ENCODE data around the gene DLX1.
"Not testable (repeated sequence)": the region's sequence is repeated elsewhere in the genome, so short reads cannot be mapped to it uniquely, and the experiment has no call there.

DLX1 gene

DNA sequence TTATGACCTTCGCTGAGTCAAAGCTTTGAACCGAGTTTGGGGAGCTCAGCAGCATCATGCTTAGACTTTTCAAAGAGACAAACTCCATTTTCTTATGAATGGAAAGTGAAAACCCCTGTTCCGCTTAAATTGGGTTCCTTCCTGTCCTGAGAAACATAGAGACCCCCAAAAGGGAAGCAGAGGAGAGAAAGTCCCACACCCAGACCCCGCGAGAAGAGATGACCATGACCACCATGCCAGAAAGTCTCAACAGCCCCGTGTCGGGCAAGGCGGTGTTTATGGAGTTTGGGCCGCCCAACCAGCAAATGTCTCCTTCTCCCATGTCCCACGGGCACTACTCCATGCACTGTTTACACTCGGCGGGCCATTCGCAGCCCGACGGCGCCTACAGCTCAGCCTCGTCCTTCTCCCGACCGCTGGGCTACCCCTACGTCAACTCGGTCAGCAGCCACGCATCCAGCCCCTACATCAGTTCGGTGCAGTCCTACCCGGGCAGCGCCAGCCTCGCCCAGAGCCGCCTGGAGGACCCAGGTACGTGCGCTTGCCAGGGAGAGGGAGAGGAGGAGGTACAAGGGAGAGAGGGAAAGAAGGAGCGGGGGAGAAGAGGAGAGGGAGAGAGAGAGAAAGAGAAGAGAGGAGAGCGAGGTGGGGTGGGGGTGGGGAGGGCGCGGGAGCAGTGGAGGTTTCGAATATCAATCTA is at the start of gene DLX1:
TSS of gene DLX1 (plus strand) at position 48 of the 700 bp plus-strand sequence. CDS start at position 219, 171 bp downstream.
- no peak for DNase-seq (ENCODE audit: low read depth)

DNA sequence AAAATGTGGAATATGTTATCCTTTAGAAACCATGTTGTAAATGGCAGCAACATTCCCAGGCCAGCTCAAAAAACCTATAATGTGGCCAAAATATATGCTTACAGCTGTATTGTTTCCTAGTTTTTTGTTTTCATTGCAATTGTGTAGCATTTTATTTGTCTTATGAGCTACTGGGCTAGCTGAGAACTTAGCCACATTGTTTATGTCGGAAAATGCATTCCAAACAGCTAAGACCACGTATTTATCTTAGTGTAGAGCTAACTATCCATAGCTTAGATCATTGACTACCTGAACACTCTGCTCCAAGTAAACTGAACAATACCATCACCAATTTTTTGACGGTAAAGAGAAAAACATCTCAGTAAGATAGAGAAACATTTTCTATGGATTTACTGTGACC is 47.2 kb upstream of the DLX1 start:
- no peak for DNase-seq (ENCODE audit: low read depth)

DNA sequence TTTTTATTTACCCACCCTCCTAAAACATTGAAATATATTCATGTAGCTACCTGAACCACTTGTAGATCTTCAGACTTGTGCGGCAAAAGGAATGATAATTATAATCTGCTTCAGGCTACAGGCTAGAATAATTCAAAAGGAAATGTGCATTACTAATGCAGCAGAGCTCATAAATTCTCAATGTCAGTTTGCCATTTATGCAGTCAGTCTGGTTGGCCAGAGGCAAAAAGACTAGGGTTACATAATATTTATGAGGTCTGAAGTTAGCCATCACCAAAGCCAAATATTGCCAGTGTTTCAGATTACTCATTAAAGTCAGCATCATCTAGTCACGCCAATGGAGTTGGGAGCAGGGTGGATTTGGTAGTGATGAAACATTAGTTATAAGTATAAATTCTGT is 46.7 kb upstream of the DLX1 start:
- no peak for DNase-seq (ENCODE audit: low read depth)

DNA sequence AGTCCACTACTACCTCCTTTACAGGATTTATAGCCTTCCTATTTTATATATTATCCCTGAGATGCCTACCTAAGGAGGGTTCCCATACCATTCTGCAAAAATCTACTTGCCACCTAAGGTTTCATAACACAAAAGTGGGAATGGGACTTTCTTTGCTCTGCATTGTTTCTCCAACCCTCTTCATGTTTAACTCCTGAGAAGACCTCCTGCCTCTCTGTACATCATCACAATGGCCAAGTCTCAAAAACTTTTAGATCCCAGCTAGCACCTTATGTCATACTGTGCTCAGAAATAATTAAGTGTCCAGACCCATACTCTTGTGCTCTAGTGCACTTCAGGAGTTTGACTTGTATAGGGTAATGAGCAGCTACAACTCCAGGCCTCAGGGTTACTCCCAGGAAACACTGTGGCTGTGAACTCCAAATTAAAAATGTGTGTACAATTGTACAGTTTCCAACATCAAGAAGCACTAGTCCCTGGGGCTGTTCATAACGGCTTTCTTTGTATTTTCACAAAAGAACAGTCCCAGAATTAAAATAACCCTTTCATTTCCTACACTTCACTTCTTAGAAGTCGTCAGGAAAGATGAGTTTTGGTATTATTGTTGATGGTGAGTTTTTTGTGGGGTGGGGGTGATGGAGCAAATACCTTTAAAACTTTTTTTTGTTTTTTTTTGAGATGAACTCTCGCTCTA is 46.1 kb upstream of the DLX1 start:
- DNase-seq (ENCODE audit: low read depth) = no peak

DNA sequence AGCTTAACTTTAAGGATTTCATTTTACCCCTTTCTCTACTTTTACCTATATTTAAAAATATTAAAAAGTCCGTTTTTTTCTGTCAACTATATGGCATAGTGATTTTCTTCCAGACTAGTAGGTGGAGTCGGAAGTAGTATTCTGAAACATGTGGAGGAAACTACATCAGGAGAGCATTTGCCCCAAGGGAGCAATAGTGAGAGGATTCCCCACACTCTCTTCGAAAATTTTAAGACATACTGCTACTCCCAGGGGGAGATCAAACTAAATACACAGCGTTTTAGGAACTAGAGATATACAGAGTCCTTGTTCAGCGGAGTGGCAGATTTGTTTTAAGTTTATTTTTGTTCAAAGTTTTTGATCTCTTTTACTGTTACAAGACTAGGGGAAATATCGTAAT is 45.0 kb upstream of the DLX1 start:
- no peak for DNase-seq (ENCODE audit: low read depth)

DNA sequence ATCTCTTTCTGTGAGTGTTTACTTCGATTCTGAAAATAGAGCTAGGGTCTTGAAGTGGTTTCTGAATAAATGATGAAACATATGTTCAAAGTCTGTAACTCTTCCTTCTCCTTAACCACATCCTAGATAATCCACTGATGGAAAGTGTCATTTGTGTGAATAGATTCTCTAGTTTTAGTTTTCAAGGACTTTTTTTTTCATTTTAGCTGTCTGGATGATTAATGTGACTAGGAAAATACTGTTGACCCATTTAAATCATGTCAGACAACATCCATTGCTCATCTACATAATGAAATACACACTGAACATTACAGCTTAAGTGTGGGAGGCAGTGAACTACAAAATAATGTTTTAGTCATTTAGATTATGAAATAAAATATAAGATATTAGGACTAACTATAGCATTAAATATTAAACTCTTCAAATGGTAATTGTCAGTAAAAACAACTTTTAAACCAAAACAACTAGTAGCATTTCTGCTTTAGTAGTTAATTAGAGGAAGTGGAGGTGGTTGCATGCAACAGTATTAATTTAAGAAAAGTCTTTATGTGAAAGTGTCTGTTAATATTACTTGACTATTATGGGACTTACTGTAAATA is 39.1 kb upstream of the DLX1 start:
- DNase-seq (ENCODE audit: low read depth) = no peak

DNA sequence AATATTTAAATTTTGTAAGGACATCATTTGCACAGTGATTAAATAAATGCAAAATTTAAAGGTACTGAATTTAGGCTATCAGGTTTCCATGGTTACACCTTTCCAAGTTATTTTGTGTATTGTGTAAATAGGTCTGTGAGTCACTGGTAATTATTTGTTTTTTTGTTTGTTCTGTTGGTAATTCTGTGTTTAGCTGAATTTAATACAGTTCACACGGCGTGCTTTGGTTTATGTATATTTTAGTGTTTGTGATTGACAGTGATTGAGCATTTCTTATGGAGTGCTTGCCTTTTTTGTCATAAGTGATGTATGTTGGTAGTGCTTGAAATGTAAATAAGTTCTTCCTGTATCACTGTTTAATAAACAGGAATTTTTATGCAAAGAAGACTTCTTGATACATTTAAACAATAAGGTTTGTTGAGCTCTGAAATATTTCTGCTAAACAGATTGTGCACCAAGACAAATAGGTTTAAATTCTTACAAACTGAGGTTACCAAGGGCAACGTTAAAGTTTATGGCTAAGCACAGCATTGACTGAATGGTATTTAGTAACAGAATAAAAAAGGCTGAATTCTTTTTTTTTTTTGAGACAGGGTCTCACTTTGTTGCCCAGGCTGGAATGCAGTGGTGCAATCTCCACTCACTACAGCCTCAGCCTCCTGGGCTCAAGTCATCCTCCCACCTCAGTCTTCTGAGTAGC is 38.3 kb upstream of the DLX1 start:
- no peak for DNase-seq (ENCODE audit: low read depth)

DNA sequence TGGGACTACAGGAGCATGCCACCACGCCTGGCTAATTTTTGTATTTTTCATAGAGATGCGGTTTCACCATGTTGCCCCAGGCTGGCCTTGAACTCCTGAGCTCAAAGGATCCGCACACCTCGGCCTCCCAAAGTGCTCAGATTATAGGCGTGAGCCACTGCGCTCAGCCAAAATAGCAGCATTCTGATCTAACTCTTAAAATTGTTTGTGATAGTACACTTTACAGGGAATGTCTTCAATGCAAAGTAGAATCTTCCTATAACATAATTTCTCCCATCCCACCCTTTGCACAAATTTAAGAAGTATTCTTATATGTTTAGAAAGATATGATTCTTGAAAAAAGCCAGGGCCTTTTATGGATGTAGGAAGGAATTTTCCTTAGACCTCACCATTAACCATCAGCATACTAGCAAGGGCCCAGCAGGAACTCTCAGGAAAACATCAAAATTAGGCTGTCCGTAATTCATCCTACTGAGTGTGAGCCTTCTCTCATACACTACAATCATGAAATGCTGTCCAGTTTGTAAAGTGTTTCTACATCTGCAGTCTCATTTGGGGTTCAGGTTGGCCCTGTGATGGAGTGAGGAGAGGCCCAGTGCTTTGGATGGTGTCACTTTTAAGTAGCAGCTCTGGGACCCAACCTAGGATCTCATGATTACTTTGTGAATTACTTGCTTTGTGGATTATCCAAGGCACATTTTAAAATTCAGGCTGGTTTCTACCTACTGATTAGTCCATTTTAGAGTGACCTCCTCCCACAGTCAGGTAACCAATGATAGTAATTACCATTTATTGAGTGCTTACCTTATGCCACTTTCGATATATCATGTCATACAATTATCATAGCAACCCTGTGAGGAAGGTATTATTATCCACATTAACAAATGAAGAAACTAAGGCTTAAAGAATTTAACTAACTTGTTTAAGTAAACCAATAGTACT is 37.5 kb upstream of the DLX1 start:
- no peak for DNase-seq (ENCODE audit: low read depth)

DNA sequence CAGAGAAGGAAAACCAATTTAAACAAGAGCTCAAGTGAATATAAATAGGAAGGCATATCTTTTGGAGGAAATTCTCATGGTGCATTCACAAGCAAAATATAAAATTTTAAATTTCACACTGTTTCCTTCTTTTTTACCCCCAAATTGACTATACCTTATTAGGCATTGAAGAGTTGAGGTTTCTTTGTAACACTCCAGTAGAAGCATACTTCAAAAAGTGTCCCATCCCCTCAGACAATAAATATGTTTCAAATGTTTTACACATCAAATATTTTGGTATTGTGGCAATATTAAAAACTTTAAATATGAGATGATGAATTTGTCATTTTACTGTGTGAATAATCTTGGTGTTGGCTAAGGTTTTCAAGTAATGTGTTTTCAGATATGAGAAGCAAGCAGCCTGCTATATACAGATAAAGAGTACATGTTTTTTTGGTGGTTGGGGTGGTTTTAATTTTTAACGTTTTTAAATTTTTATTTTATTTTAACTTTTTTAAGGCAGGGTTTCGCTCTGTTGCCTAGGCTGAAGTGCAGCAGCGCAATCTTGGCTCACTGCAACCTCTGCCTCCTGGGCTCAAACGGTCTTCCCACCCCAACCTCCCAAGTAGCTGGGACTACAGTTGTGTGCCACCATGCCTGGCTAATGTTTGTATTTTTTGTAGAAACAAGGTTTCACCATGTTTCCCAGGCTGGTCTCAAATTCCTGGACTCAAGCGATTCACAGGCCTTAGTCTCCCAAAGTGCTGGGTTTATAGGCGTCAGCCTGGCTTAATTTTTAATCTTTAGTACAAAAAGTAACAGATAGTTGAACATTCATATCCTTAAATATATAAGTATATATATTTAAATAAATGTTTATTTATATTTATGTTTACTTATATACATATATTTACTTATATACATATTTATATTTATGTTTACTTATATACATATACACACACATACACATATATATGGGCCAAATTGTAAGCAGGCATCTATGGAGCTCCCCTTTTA is 36.5 kb upstream of the DLX1 start:
- DNase-seq (ENCODE audit: low read depth) = no peak

DNA sequence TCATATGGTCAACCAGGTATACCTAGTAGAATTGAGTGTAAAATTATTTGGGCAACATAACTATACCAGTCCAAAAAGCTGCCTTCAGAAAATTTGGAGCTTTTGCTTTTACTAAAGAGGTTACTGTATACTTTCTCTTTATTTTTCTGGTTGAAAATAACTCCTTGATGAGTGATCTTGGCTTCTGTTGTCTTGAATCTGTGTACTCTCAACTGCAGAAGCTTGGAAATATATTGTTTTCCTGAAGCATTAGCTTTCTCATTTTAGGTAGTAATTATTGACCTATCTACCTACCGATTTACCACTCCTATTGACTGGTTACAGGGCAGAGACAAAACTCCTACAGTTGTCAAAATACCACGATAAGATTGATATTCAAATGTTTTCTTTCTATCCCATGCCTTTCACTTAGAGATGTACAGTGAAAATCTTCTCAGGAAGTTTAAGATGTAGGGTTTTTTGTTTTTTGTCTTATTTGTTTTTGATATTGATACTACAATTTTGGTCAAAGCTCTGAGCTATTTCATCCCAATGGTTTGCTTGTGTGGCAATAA is 35.7 kb upstream of the DLX1 start:
- no peak for DNase-seq (ENCODE audit: low read depth)

DNA sequence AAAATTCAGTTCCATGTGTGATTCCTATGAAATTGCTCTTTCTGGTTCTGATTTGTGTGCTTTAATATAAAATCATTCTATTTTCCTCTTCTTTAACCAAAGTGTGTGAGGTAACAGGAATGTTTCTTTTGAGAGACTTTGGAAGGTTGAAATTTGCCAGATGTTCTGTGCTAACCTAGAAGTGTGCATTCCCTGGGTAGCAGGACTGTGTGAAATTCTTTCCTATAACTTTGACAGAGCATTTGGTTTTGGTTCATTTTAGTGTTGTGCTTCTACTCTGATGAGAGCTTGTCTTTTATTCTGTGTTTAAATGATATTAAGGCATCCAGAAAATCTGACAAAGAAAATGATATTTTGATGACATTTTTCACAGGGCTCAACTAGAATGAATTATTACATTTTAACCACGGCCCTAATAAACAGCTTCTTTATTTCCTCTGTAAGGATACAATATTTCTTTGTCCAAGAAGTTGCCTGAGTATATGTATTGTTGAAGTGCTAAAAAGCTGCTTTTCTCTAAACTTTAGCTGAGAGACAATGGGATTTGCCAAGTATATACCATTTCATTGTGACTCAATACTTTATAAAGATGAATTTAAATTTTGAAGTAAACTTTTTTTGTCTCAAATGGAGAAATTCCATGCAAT is 34.7 kb upstream of the DLX1 start:
- DNase-seq (ENCODE audit: low read depth) = no peak

DNA sequence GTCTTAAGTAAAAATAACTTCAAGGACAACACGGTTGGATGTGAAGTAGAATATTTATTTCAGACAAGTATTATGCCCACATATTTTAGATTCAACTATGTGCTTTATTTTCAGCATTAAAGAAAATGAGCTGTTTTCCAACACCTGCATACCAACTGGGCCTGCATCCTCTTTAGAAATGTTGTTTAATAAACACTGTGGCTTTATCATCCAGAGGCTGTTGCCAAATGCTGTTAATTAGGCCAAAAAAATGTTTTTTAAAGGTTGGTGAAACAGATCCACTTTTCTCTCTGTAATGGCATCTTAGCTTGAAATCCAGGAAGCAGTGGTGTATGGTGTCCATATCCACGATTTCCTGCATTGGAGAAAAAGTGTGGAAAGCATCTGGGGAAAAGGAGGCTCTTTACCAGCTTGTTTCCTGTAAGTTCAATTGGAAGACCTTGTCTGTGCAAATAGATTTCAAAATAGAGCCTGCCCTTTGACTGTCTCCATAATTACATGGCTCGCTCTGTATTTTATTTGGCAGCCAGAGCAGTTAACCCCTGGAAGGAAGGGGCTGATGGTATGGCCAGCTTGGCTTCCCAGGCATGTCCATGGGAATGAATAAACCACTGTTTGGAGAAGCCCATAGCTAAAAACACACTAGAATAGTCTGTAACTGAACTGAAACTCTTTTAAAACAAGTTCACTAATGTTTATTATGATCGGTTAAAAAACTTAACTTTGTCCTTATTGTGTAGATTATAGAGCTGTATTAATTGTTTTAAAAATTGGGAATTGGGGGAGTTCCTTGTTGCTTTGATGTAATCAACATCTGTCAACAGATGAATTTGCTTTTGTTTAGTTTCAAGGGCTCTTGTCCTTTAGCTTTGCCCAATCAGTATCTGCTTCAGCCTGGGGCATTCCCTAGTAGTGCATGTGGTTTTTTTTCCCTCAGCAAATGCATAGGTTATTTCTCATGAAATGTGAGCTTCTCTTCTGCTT is 33.0 kb upstream of the DLX1 start:
- DNase-seq (ENCODE audit: low read depth) = no peak

DNA sequence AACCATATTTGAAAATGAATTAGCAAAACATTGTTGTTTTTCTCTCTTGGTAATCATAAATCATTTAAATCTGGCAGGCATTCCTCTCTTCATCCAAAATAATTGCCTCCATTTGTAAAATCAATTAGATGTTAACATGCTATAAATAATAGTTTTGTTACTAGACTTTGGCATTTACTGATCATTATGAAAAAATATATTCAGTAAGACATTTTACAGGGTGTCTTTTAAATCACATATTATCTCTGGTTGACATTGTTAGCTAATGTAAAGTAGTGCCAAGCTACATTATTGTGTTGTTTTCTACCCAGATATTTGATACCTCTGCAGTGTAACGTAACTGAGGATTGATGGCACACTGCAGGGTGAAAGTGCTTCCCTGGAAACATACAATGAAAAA is 31.8 kb upstream of the DLX1 start:
- DNase-seq (ENCODE audit: low read depth) = no peak

DNA sequence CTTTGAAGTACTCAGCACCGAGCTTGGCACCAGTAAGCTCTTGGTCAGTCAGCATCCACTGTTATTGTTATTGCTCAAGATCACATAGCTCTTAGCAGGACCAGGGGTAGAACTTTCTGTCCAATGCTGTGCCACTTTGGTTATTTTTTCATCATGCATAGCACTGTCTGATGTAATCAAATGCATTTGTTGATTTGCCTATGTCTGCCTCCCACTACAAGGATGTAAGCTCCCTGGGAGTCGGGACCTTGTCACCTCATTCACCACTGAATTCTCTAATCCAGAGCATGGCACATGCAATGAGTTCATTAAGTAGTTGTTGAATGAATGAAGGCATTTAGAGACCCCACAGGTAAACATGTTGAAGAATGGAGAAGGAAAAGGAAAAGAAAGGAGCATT is 29.0 kb upstream of the DLX1 start:
- no peak for DNase-seq (ENCODE audit: low read depth)

DNA sequence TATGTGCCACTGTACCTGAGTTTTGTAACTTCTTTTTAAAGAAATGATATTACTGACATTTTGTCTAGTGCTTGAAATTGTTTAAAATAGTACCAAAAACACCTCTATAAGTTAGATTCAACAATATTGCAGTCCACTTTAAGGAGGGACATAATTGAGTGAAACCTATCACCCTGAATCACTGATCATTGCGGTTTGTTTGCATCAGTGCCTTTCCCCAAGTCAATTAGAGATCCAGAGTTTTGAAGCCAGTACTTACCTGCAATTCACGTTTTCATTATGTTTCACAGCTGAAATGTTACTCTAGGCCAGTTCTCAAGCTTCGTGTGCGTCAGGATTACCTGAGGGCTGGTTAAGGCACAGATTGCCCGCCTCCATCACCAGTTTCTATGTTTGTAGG is 26.6 kb upstream of the DLX1 start:
- no peak for DNase-seq (ENCODE audit: low read depth)

DNA sequence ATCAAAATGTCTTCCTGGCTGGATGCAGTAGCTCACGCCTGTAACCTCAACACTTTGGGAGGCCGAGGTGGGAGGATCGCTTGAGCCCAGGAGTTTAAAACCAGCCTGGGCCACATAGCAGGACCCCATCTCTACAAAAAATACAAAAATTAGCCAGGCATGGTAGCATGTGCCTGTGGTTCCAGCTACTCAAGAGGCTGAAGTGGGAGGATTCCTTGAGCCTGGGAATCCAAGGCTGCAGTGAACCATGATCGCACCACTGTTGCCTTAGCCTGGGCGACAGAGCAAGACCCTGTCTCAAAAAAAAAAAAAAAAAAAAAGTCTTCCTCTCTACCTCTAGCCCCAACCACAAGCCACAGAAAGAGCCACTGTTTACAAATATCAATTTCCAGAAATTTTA is 25.2 kb upstream of the DLX1 start:
- DNase-seq (ENCODE audit: low read depth) = not testable (repeated sequence)

DNA sequence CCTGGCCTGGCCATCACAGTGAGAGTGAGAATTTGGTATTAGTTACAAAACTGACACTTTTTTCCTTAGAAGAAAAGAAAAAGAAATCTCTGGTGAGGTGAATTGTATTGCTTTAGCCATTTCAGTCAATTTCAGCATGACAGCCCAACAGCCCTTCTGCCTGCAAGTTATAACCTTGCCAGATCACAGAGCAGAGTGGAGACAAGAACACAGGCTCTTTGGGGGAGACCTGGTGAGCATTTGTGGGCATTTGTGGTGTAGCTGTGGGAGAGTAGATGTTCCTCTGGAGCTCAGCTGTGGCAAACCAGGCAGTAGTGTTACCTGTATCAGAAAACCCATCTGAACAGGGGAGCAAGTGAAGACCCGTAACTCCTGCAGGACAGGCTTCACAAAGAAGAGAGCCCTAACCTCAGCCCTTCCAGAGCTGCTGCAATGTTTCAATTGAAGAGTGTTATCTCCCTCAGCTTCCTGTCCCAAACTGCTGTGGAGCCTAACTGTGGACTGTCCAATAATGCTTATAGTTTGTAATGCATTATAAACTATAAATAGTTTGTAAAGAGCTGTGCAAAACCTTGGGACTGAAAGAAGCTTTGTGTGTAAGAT is 22.8 kb upstream of the DLX1 start:
- no peak for DNase-seq (ENCODE audit: low read depth)

DNA sequence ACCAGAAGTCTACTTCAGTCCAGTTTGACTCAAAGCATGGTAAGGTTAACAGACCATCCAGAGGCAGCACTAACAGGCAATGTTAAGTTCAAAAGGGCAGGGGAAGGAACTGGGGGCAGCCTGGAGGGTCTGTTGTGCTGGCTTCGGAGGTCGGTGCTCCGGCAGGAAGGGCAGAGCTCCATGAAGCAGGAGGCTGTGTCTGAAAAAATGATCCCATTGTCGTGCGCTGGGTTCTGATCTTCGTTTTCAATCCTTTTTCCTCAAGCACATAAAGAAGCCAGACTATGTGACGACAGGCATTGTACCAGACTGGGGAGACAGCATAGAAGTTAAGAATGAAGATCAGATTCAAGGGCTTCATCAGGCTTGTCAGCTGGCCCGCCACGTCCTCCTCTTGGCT is 21.9 kb upstream of the DLX1 start:
- no peak for DNase-seq (ENCODE audit: low read depth)
